Anterior cingulate cortex (tissue), 58 donors: ENCODE data around the gene TCF7L1.
"Not testable (repeated sequence)": the region's sequence is repeated elsewhere in the genome, so short reads cannot be mapped to it uniquely, and the experiment has no call there.

Source experiments
- DNase-seq, 58 donors: peaks; one replicate each; lab custom pipeline; 2025; lab: John Stamatoyannopoulos, UW

The TCF7L1 gene

GRCh38 chr2:85180322-85181133, 47.3 kb downstream of the TCF7L1 start:
- DNase-seq = no peak

DNA sequence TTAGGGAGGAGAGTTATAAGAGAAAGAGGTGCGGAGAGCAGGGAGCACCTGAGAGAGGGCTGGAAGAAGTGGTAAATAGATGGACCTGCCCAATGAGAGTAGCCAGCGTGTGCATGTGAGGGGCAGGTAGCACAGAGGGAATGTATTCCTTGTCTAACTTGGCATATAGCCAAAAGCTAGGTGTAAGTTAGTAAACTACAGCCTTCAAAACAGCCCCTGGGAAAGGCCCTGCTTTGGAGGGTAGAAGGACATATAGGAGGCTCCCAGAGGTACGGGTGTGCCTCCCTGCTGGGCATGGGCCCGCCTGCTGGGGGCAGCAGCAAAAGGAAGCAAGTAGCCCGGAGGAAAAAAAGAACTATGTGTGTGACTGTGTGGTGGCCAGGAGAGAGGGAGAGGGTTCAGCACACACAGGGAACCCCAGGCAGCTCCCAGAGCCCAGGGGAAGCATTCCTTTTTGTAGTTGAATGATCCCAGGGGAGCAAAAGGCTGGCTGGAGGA, 48.0 kb downstream of the TCF7L1 start:
- DNase-seq = no peak

- DNase-seq = no peak
Observed at GRCh38 chr2:85181844-85182456, 48.8 kb downstream of the TCF7L1 start.

DNA sequence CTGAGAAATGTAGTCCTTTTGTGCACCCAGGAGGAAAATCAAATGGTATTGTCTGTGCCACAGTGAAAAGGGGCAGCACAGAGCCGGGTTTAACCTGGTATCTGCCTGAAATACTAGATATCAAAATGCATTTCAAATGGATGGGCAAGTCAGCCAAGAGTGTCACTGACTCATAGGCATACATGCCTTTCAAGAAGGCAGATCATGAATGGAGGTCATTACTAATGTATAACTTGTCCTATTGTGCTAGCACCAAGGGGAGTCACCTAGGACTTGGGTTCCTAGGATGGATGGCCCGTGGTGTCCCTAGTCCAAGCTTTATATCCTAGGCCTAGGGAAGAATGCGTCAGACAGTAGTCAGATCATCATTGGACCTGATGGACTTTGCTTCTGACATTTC, 49.9 kb downstream of the TCF7L1 start:
- no peak for DNase-seq

GRCh38 chr2:85183479-85183878, 50.3 kb downstream of the TCF7L1 start:
- DNase-seq = no peak

- DNase-seq = no peak
Observed at GRCh38 chr2:85184231-85184630, 51.0 kb downstream of the TCF7L1 start.

DNA sequence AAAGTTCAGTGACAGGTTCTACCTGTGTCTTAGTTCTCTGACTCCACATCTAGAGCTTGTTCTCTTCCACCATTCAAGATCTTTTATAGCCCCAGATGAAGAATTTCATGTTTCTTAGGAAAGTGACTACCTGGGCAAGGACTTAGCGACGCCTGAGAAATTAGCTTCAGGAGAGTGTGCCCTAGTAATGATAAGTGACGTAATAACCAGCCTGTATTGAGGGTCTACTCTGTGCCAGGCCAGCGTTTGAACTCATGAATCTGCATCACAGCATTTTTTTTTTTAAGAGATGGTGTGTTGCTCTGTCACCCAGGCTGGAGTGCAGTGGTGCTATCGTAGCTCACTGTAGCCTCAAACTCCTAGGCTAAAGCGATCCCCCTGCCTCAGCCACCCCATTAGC, 51.8 kb downstream of the TCF7L1 start:
- DNase-seq = no peak

GRCh38 chr2:85185431-85185940, 52.3 kb downstream of the TCF7L1 start:
- DNase-seq = no peak

GRCh38 chr2:85187069-85187468, 53.9 kb downstream of the TCF7L1 start:
- no peak for DNase-seq

GRCh38 chr2:85188852-85189251, 55.7 kb downstream of the TCF7L1 start:
- no peak for DNase-seq

DNA sequence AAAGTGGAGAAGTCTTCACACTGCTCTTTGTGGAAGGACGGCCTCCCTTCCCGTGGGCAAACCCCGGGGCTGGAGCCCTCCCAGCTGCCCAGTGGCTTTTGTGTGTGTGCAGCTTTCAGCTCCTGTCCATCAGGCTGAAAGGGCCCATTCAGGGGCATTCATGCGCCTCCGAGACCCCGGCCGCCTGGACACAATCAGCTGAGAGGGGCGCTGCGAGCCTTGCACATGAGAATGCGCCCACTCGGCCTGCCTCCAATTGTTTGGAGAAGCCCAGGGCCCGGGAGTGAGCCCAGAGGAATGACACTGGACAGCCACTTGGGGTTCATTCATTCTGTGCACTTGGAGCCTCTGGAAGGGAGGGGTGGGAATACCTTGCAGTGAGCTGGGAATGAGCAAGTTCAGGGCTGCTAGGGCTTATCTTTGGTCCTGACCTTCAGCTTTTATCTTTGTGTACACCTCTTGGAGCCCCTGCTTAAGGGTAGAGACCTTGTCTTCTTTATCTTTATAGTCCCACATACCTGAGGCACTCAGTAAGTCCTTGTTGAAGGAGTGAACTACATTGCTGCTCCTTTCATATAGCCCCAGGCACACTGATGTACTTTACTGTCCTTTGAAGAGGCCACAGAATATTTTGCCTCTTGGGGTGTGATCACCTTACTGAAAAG, 56.5 kb downstream of the TCF7L1 start:
- peak in 50 of 58 donors; percentile 4 to 81 (median 43) for DNase-seq

GRCh38 chr2:85191157-85191556, 58.0 kb downstream of the TCF7L1 start:
- no peak for DNase-seq

DNA sequence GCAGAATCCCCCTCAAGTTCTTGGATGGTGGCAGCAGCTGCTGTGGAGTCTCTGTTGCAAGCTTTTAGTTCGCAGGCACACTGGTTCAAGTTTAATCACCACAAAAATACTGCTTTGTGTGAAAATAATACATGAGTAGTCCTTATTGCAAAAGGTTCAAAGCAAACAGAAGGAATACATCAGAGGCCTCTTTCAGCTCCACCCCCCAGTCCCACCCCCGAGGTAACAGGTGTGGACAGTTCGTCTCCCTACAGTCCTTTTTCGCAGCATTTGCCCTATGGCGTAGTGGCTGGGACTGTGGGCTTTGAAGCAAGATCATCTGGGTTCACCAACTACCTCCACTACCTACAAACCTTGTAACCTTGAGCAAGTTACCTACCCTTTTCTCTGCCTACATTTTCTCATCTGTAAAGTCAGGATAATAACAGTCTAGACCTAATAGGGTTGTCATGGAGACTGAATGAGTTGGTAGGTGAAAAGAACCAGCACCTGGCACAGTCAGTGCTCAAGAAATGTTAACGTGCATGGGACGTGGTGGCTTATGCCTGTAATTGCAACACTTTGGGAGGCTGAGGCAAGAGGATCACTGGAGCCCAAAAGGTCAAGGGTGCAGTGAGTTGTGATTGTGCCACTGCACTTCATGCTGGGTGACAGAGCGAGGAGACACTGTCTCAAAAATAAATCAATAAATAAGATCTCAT, 61.7 kb downstream of the TCF7L1 start:
- DNase-seq = no peak

DNA sequence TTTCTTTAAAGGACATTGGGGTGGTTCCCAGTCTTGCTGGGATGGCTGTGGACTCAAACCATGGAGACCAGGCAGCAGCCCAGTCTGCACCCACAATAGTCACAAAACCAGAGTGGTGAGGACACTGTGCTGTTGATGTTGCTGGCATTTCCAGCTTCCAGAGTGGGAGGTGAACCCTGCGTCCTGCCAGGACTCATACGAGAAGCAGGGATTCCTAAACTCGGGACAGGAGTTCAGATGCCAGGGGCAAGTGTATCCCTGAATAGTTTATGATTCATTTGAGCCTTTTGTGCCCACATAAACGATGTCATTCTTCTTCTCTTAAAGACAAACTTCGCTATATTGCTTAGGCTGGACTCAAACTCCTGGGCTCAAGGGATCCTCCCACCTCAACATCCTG, 62.8 kb downstream of the TCF7L1 start:
- peak in 4 of 58 donors; percentile 8 to 41 (median 22) for DNase-seq

GRCh38 chr2:85199698-85200097, 66.5 kb downstream of the TCF7L1 start:
- DNase-seq = no peak

DNA sequence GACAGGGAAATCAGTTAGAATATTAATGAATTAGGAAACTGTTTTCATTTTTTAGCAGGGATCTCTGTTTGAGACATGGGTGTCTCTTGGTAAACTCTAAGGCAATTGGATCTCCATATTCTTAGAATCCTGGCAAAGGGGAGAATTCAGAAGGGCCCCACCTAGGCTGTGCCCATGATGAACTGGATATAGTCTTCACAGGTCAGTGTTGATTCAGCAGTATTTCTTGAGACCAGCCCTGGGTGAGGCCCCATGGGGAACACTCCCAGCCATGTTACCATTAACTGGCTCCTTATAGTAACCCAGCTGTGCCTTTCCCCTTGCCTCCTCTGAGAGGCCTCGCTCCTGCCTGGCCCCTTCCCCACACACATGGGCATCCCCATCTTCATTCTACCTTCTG, 76.7 kb downstream of the TCF7L1 start:
- no peak for DNase-seq

GRCh38 chr2:85210511-85210910, 77.3 kb downstream of the TCF7L1 start:
- no peak for DNase-seq

GRCh38 chr2:85211606-85212005, 78.4 kb downstream of the TCF7L1 start:
- not testable (repeated sequence) for DNase-seq

DNA sequence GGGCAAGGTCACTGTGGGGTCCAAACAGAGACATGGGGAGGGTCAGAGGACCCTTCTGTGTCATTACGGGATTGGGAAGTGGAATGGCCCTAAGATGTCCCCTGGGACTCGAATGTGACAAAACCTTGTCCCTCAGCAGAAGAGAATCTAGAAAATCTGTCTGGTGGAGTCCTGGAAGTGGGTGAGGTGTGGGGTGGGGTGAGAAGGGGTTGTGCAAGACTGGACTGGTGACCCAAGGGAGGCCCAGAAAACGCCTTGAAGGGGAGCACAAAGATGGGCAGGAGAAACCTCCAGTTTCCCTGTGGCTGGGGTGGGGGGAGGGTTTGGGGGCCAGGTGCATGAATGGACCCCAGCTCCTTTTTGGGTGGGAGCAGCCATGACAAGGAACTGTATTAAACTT, 79.6 kb downstream of the TCF7L1 start:
- no peak for DNase-seq

- DNase-seq = no peak
Observed at GRCh38 chr2:85213404-85213803, 80.2 kb downstream of the TCF7L1 start.
